Activated CD4-positive, CD25-positive, alpha-beta regulatory T cell treated with anti-CD3 and anti-CD28 coated beads, Interleukin-2, amount 50 U/mL, for 72 hours (primary cell): ENCODE results near the gene TMEM135.
"Not testable (repeated sequence)": the region's sequence is repeated elsewhere in the genome, so short reads cannot be mapped to it uniquely, and the experiment has no call there.

Experiments
- DNase-seq: peaks from one replicate; pipeline ENCODE4 v3.0.0; 2021

The TMEM135 gene

DNA sequence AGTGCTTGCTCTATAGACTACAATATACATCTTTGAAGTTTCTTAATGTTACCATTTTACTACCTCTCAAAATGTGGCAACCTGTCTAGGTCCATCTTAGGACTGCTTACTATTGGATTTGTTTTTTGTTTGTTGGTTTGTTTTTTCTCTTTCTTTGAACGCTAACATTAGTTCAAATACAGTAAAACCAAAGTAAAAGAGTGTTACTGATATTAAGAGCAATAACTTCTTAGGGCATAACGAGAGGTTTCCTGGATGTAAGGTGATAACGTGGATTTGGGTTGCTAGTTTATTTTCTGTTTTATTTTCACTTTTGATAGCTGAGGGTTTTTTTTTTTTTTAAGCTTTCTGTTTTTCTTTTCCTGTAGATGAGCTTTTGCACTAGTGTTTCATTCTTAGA is 43.6 kb downstream of the TMEM135 start:
- no peak for DNase-seq

GRCh38 chr11:87082590-87082989 is 44.9 kb downstream of the TMEM135 start:
- DNase-seq: no peak

GRCh38 chr11:87083029-87083428 is 45.3 kb downstream of the TMEM135 start:
- DNase-seq: no peak

DNA sequence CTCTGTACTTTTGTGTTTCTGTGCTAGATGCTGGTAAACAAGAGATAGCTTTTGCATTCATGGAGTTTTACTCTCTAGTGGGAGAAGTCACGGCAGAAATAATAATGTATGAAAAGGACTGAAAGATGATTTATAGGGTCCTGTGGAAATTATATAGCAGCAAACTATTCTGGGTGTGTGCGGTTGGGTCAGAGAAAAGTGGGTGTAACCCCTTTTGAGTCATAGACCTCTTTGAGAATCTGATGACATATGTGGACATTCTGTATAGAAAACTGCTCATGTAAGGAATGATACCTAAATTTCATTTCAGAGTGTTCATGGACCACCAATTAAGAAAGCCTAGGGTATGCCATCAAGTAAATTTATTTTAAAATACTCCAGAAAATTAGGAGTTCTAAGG is 54.4 kb downstream of the TMEM135 start:
- no peak for DNase-seq

DNA sequence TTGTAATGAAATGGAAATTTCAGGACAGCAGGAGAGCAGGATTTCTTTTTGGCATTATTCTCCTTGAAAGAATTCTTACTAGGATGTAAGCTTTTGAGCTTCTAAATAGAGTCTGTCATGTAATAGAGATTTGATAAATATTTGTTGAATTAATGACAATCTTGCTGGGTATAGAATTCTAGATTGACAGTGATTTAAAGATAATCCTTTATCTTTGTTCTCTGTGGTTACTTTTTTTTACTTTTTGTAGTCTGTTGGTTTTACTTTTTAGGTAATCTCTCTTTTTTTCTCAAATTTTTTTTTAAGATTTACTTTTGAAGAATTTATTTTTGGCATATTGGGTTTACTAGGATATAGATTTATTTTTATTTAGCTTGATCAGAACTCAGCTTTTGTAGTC is 54.8 kb downstream of the TMEM135 start:
- no peak for DNase-seq

- DNase-seq: no peak
These were observed 59.8 kb downstream of the TMEM135 start for GRCh38 chr11:87097582-87097981.

GRCh38 chr11:87101956-87102580 is 64.3 kb downstream of the TMEM135 start:
- no peak for DNase-seq

GRCh38 chr11:87105826-87106225 is 68.1 kb downstream of the TMEM135 start:
- not testable (repeated sequence) for DNase-seq

- DNase-seq: not testable (repeated sequence)
These were observed 69.6 kb downstream of the TMEM135 start for GRCh38 chr11:87107379-87107778.

DNA sequence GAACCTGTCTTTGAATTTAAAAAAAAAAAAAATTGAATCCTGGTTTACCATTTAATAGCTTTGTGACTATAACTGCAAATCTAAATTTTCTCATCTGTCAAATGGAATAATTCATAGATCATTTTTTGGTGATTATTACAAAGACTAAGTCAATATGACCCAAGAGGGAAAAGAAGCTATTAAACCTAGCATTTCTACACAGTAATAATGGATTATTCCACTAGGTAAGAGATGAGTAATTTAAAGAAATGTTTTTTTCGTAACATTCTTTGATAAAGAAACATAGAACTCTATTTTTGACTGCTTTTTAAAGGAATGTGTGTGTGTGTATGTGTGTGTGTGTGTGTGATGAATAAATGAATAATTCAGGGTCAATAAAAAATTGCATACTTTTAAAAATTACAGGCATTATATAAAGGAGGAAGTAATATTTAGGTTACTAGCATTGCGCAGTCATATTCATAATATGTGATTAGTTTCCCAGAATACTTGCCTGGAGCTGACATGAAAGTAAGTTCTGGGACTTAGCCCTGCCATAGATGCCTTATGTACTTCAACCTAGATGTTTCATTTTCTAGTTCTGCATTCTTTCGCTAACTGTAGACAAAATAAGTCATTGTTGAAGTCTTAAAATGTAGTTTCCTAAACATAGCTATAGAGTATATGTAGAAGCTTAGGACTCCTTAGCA is 72.9 kb downstream of the TMEM135 start:
- DNase-seq: no peak

- no peak for DNase-seq
These were observed 76.4 kb downstream of the TMEM135 start for GRCh38 chr11:87114093-87114492.

DNA sequence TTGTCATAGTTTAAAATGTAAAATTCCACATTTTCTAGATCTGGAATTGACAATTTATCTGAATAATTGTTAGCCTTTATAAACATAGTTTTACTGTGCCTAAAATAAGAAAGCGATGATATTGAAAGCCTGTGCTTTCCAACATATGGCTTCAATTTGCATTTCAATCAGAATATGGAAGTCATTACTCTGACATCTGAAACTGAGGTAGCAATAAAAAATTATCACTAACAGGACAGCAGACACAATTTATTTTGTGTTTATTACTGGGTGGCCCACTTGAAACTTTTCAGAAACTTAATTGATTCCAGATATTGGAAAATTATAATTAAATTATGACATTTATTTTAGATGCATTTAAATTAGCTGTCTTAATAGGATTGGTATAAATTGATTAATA is 78.5 kb downstream of the TMEM135 start:
- no peak for DNase-seq

DNA sequence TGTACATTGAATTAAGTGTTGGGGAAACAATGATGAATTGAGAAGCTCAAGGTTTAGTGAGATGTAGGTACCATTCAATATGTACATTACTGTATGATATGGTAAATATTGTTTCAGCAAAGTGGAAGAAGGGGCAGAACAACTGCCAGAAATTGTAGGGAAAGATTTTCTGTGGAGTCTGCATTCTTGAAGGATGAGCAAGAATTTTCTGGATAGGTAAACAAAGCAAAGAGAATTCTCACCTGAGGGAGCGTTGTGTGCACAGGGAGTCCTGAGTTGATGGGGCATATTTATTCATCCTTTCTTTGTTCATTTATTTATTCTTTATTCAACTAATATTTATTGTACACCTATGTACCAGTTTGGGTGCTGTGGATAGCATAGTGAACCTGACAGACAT is 83.2 kb downstream of the TMEM135 start:
- DNase-seq: no peak

DNA sequence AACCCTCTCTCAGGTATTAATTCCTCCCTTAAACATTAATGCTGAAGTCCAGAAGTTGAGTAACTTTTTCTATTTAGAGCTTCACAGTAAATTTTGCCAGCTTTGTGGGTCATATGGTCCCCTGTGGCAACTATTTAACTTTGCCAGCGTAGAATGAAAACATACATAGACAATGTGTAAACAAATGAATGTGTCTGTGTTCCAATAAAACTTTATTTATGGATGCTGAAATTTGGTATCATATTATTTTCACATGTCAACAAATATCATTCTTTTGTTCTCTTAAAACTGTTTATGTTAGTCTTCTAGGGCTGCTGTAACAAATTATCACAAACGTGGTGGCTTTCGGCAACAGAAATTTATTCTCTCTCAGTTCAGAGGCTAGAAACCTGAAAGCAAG is 85.1 kb downstream of the TMEM135 start:
- DNase-seq: no peak

GRCh38 chr11:87125257-87125656 is 87.5 kb downstream of the TMEM135 start:
- no peak for DNase-seq

DNA sequence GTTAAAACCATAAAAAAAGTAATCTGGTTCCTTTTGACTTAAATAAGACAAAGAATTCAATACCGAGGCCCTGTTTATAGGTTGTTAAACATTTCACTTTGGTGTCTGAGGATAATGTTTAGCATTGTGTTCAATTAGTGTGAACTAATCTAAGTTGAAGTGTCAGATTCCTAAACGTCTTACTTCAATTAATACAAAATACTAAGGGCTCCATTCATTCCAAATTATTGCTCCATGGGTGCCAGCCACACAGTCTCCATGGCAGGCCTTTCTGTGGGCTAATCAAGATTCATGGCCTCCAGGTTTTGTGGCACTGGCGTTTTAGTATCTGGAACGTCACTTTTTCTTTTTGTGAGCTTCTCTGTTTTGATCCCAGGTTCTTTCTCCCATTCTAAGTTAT is 89.4 kb downstream of the TMEM135 start:
- DNase-seq: no peak

DNA sequence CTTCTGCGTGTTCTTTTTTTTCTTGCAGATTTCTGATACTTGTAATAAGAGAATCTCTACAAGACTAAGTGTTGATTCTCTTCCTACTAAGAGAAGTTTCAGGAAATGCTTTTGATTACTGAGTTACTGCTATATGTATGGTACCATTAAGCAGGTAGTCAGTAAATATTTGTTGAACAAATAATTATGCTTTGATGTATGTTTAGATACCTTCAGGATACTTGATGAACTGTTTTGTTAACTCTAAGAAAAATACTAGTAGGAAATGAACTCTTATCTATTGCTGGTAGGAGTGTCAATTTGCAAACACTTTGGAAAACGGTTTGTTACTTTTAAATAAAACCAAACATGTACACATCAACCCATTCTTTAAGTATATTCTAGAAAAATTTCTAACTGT is 90.6 kb downstream of the TMEM135 start:
- DNase-seq: no peak

GRCh38 chr11:87134524-87135106 is 96.9 kb downstream of the TMEM135 start:
- DNase-seq: no peak

GRCh38 chr11:87136236-87136635 is 98.5 kb downstream of the TMEM135 start:
- no peak for DNase-seq

DNA sequence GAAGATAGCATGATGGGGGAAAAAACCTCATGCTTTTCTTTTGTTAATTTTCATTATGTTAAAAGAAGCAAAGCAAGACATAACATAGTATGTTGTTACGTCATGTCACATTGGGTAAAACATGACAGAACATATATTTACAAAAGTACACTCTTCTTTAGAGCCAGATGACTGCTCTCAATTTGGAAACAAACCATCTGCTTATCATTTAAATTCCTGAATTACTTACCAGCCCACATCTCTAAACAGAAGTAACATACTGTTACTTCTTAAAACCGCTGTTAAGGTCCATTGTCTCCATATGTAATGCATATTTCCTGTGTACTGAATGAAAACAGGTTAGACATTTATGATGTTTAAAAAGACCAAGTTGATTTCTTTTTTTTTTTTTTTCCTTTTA is 100.0 kb downstream of the TMEM135 start:
- DNase-seq: no peak

DNA sequence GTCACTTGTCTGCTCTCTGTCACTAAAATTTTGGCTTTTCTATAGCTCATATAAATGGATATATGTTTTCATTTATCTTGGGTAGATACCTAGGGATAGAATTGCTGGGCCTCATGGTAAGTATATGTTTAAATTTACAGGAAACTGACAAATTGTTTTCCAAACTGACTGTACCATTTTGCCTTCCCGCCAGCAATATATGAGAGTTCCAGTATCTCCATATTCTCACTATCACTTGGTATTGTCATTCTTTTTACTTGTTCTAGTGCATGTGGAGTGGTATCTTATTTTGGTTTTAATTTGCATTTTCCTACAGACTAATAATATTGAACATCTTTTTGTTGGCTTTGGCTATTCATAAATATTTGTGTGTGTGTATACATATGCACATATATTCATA is 101.7 kb downstream of the TMEM135 start:
- DNase-seq: no peak

- DNase-seq: no peak
These were observed 103.6 kb downstream of the TMEM135 start for GRCh38 chr11:87141322-87141721.

DNA sequence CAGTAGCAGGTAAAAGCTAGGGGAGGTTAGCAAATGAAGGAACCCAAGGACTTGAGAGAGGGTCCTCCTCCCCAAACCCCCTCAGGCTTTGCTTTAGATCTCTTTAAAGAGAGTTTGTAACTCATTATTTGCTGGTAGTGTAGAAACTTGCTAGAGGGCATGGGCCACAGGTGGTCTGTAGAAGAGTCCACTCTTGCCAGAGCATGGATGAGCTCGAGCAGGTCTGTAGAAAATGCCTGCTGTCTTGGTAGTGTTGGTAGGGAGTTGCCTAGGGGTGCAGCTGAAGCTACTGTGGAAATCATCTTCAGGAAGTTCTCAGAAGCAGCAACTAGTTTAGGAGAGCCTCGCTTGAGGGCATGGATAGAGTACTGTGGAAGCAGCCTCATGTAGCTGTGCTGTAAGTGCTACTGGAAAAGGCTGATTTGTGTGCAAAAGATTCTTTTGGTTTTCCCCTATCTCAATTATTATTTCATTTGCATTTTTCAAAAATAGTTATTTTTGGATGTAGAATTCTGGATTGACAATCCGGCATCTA is 104.3 kb downstream of the TMEM135 start:
- DNase-seq: no peak

GRCh38 chr11:87142594-87142993 is 104.9 kb downstream of the TMEM135 start:
- DNase-seq: no peak
